PC-9 (cell line): Measurements from ENCODE around the gene PLEKHA6. TPM values are rescaled to one million over a fixed set of nuclear protein-coding genes. Genes with fewer than 3 reads are reported as not detected.

ENCODE experiments used
- BruUV-seq: library from RNA; stranded (reverse); fragments of 400-500 nt; replicated peaks from 2 replicates; lab custom pipeline; 2021; lab: Mats Ljungman, UMichigan
- CTCF ChIA-PET: fragments of 300-600 bp; sonication (Branson Sonifier 250); formaldehyde crosslinking; loops from one replicate; lab custom pipeline; 2022; ENCODE audit warnings: antibody characterized with exemption; lab: Charles Lee
- POLR2A ChIA-PET: fragments of 300-600 bp; sonication (Branson Sonifier 250); formaldehyde crosslinking; loops from one replicate; lab custom pipeline; 2022; ENCODE audit warnings: antibody characterized with exemption; ENCODE audit not compliant: unreplicated experiment; lab: Charles Lee
- DNase-seq, 2 experiments: peaks; one replicate each; pipeline versions ENCODE4 v3.0.0 to v3.0.0-alpha.2; 2015 to 2022; ENCODE audit warnings: mixed read lengths in 1 of 2
- H2AFZ ChIP-seq: fragments of 200-600 bp; sonication (generic); 2 replicates; pipeline ENCODE4 v1.8.1; 2017; ENCODE audit warnings: antibody characterized with exemption
- H3F3A ChIP-seq: fragments of 200-600 bp; sonication (generic); 2 replicates; pipeline ENCODE4 v1.8.1; 2017; ENCODE audit warnings: antibody characterized with exemption, mild to moderate bottlenecking, low read depth; ENCODE audit not compliant: insufficient read depth
- H3K27ac ChIP-seq: fragments of 200-600 bp; sonication (generic); 2 replicates; pipeline ENCODE4 v1.6.1; 2016; ENCODE audit warnings: mixed run types
- H3K27me3 ChIP-seq: fragments of 200-600 bp; sonication (generic); 2 replicates; pipeline ENCODE4 v1.6.1; 2016; ENCODE audit warnings: low read depth, mixed run types; ENCODE audit not compliant: insufficient read depth
- H3K36me3 ChIP-seq: fragments of 200-600 bp; sonication (generic); 2 replicates; pipeline ENCODE4 v1.6.1; 2016; ENCODE audit warnings: low read depth, mixed run types
- H3K4me1 ChIP-seq: fragments of 200-600 bp; sonication (generic); replicated peaks from 2 replicates; pipeline ENCODE4 v1.6.1; 2016; ENCODE audit warnings: mixed run types; ENCODE audit not compliant: insufficient read depth
- H3K4me2 ChIP-seq: fragments of 200-600 bp; sonication (generic); 2 replicates; pipeline ENCODE4 v1.6.1; 2017; ENCODE audit warnings: mixed run types
- H3K4me3 ChIP-seq: fragments of 200-600 bp; sonication (generic); 2 replicates; pipeline ENCODE4 v1.6.1; 2016; ENCODE audit warnings: mixed run types
- H3K79me2 ChIP-seq: fragments of 200-600 bp; sonication (generic); 2 replicates; pipeline ENCODE4 v1.6.1; 2017; ENCODE audit warnings: low read depth, mixed run types
- H3K9me2 ChIP-seq: fragments of 200-600 bp; sonication (generic); 2 replicates; pipeline ENCODE4 v1.8.1; 2017; ENCODE audit warnings: mild to moderate bottlenecking; ENCODE audit not compliant: insufficient read depth
- H3K9me3 ChIP-seq: fragments of 200-600 bp; sonication (generic); 2 replicates; pipeline ENCODE4 v1.8.1; 2016; ENCODE audit warnings: low read depth; ENCODE audit not compliant: insufficient read depth
- H4K20me1 ChIP-seq: fragments of 200-600 bp; sonication (generic); 2 replicates; pipeline ENCODE4 v1.8.1; 2017; ENCODE audit not compliant: insufficient read depth
- CTCF ChIP-seq: fragments of 200-600 bp; sonication (generic); conservative IDR thresholded peaks from 2 replicates; pipeline ENCODE4 v1.6.1; 2017; ENCODE audit warnings: mixed run types, antibody characterized with exemption, mild to moderate bottlenecking, moderate library complexity
- EZH2 ChIP-seq: fragments of 200-600 bp; sonication (generic); IDR thresholded peaks from 2 replicates; pipeline ENCODE4 v1.8.0; 2017; ENCODE audit warnings: antibody characterized with exemption, low read depth
- intact Hi-C: fragments of 100-400 bp; cut with micrococcal nuclease; formaldehyde crosslinking; loops from one replicate; pipeline ENCODE4 v1.10.0; 2022; ENCODE audit not compliant: unreplicated experiment
- total RNA-seq: library from RNA; stranded (reverse); gene quantifications from 2 replicates; pipeline ENCODE4 v1.2.3, GENCODE V29; 2021

The PLEKHA6 gene
- total RNA-seq, 1 experiment from 2014 or later: 52.0 TPM

GRCh38 chr1:204171751-204172178 lies 188.0 kb downstream of the PLEKHA6 start:
- Histone ChIP-seq H3K79me2 (peaks cover 27% of the 10 kb centered on the region), H3F3A (peaks cover 22% of the 10 kb centered on the region), H3K27me3 (no peaks in the 10 kb centered on the region), H3K9me3 (peaks cover 24% of the 10 kb centered on the region), H3K4me2 (peak overlapping the region; percentile 58), H3K36me3 (peaks cover 10% of the 10 kb centered on the region; the same call in 1 of the 2 replicates), H3K4me1 (peaks cover 53% of the 10 kb centered on the region), H3K9me2 (no peaks in the 10 kb centered on the region), H3K27ac (peak overlapping the region; percentile 88), H2AFZ (no peak overlapping the region), H4K20me1 (no peaks in the 10 kb centered on the region), H3K4me3 (no peak overlapping the region)
- DNase-seq: peak; percentile 68 to 99
- intact Hi-C loops: loop anchor here (1.0 to 5.0 kb wide), 3 partner anchors 19 to 336 kb away; no protein-coding TSS in a partner anchor
- ChIA-PET CTCF (interaction anchor here (0.9 to 1.6 kb wide), 2 partner anchors 19 to 27 kb away, joined by 3 to 5 read pairs; no protein-coding TSS in a partner anchor), POLR2A (no interaction called here)
- TF ChIP-seq EZH2: no peak
- no TSS peak for BruUV-seq

GRCh38 chr1:204170494-204171155 lies 189.1 kb downstream of the PLEKHA6 start:
- no TSS peak for BruUV-seq
- no peaks in the 10 kb centered on the region for H3K27me3 ChIP-seq
- peaks cover 22% of the 10 kb centered on the region for H3F3A ChIP-seq
- H2AFZ ChIP-seq: no peak overlapping the region
- no peak for DNase-seq
- ChIA-PET CTCF (no interaction called here), POLR2A (interaction anchor here (0.6 kb wide), 1 partner anchor 224 kb away, joined by 3 read pairs; no protein-coding TSS in a partner anchor)
- TF ChIP-seq EZH2 (no peak), CTCF (no peak)
- H3K4me3 ChIP-seq: no peak overlapping the region
- H3K4me2 ChIP-seq: peak overlapping the region; percentile 6; the same call in 1 of the 2 replicates
- H3K4me1 ChIP-seq: peaks cover 45% of the 10 kb centered on the region
- H3K27ac ChIP-seq: peak overlapping the region; percentile 88
- H4K20me1 ChIP-seq: no peaks in the 10 kb centered on the region
- H3K9me2 ChIP-seq: no peaks in the 10 kb centered on the region
- peaks cover 24% of the 10 kb centered on the region for H3K9me3 ChIP-seq
- intact Hi-C loops: loop anchor here (1.0 to 5.0 kb wide), 2 partner anchors 28 to 337 kb away; no protein-coding TSS in a partner anchor
- H3K36me3 ChIP-seq: peaks cover 10% of the 10 kb centered on the region; the same call in 1 of the 2 replicates
- H3K79me2 ChIP-seq: peaks cover 15% of the 10 kb centered on the region

- peaks cover 22% of the 10 kb centered on the region for H3F3A ChIP-seq
- peaks cover 10% of the 10 kb centered on the region; the same call in 1 of the 2 replicates for H3K36me3 ChIP-seq
- peaks cover 7% of the 10 kb centered on the region; the same call in 1 of the 2 replicates for H3K79me2 ChIP-seq
- no TSS peak for BruUV-seq
- H3K9me2 ChIP-seq: no peaks in the 10 kb centered on the region
- POLR2A ChIA-PET: interaction anchor here (0.6 kb wide), 1 partner anchor 224 kb away, joined by 3 read pairs; no protein-coding TSS in a partner anchor
- TF ChIP-seq CTCF (no peak), EZH2 (no peak)
- peak overlapping the region; percentile 88; the same call in 1 of the 2 replicates for H3K27ac ChIP-seq
- DNase-seq: no peak
- H3K4me3 ChIP-seq: no peak overlapping the region
- H3K4me2 ChIP-seq: no peak overlapping the region
- CTCF ChIA-PET: no interaction called here
- no peaks in the 10 kb centered on the region for H4K20me1 ChIP-seq
- H3K9me3 ChIP-seq: peaks cover 24% of the 10 kb centered on the region
- H3K27me3 ChIP-seq: no peaks in the 10 kb centered on the region
- intact Hi-C loops: loop anchor here (5.0 kb wide), 1 partner anchor 337 kb away; no protein-coding TSS in a partner anchor
- no peak overlapping the region for H2AFZ ChIP-seq
- peaks cover 44% of the 10 kb centered on the region for H3K4me1 ChIP-seq
Observed at GRCh38 chr1:204169858-204170257, 189.9 kb downstream of the PLEKHA6 start.

Other genes with a start within 250 kb of the PLEKHA6 start
- gene ETNK2, start 207.9 kb downstream of the PLEKHA6 start, total RNA-seq: 16.3 and 18.3 TPM in 2 replicates
- gene REN, start 193.6 kb downstream of the PLEKHA6 start, total RNA-seq: 0.81 TPM in 1 of 2 replicates, not detected in the other
- gene KISS1, start 163.4 kb downstream of the PLEKHA6 start, total RNA-seq: 4.0 and 5.2 TPM in 2 replicates
- gene GOLT1A, start 145.9 kb downstream of the PLEKHA6 start, total RNA-seq: 18.7 and 22.8 TPM in 2 replicates
- gene PPP1R15B, start 51.9 kb upstream of the PLEKHA6 start, total RNA-seq: 37.3 and 40.9 TPM in 2 replicates
- gene PIK3C2B, start 134.9 kb upstream of the PLEKHA6 start, total RNA-seq: 51.6 and 52.4 TPM in 2 replicates
- 69.2 and 82.6 TPM in 2 replicates for gene MDM4, start 156.5 kb upstream of the PLEKHA6 start, total RNA-seq